ENCODE data around the gene AMBP. TPM values are rescaled to one million over a fixed set of nuclear protein-coding genes. Genes with fewer than 3 reads are reported as not detected.

Gene AMBP
- total RNA-seq, 2 donors from 2014 or later = 0.68 to 2.9 TPM

GRCh38 chr9:114035845-114036801 lies 42.0 kb downstream of the AMBP start:
- Mint-ChIP-seq H3K4me1 (no peaks in the 10 kb centered on the region), H3K4me3 (no peak overlapping the region), H3K36me3 (ENCODE audit: low read depth) (peaks cover 54% of the 10 kb centered on the region), H3K27ac (no peak overlapping the region), H3K9me3 (peaks cover 2% of the 10 kb centered on the region), H3K27me3 (ENCODE audit: insufficient read depth) (no peaks in the 10 kb centered on the region)
- H3K36me3 ChIP-seq (ENCODE audit: control insufficient read depth, insufficient read depth, low read length) = peaks cover 46% of the 10 kb centered on the region
- DNase-seq = peak; percentile 41
- H3K4me1 ChIP-seq (ENCODE audit: control insufficient read depth, insufficient read depth, low read length) = no peaks in the 10 kb centered on the region
- no peak overlapping the region for H3K27ac ChIP-seq (ENCODE audit: low read depth, low read length)
- TF ChIP-seq CTCF (conservative IDR thresholded peaks at IDR 0.05) = no peak
- no peak overlapping the region for H3K9ac ChIP-seq (ENCODE audit: extremely low read depth, low read length, poor library complexity, severe bottlenecking)
- no peak overlapping the region for H3K4me3 ChIP-seq (ENCODE audit: low read length)
- H3K27me3 ChIP-seq (ENCODE audit: control insufficient read depth, insufficient read depth, low read length, poor library complexity, severe bottlenecking) = no peaks in the 10 kb centered on the region
- H3K9me3 ChIP-seq (ENCODE audit: control insufficient read depth, low read length) = no peaks in the 10 kb centered on the region
- WGBS, 2 experiments (ENCODE audit: insufficient coverage in 1 of 2, insufficient read length in 1 of 2) = 94 to 95% methylated on average over 14 to 18 of the region's 18 CpGs

- Mint-ChIP-seq H3K4me1 (no peaks in the 10 kb centered on the region), H3K27ac (no peak overlapping the region), H3K4me3 (no peak overlapping the region), H3K9me3 (no peaks in the 10 kb centered on the region), H3K27me3 (ENCODE audit: insufficient read depth) (no peaks in the 10 kb centered on the region), H3K36me3 (ENCODE audit: low read depth) (peaks cover 57% of the 10 kb centered on the region)
- TF ChIP-seq CTCF (conservative IDR thresholded peaks at IDR 0.05) = no peak
- Histone ChIP-seq H3K4me3 (ENCODE audit: low read length) (no peak overlapping the region), H3K27me3 (ENCODE audit: control insufficient read depth, insufficient read depth, low read length, poor library complexity, severe bottlenecking) (no peaks in the 10 kb centered on the region), H3K4me1 (ENCODE audit: control insufficient read depth, insufficient read depth, low read length) (no peaks in the 10 kb centered on the region), H3K36me3 (ENCODE audit: control insufficient read depth, insufficient read depth, low read length) (peaks cover 53% of the 10 kb centered on the region), H3K9ac (ENCODE audit: extremely low read depth, low read length, poor library complexity, severe bottlenecking) (no peak overlapping the region), H3K9me3 (ENCODE audit: control insufficient read depth, low read length) (no peaks in the 10 kb centered on the region), H3K27ac (ENCODE audit: low read depth, low read length) (no peak overlapping the region)
- DNase-seq = peak; percentile 19
- 92 to 98% methylated on average over 12 to 17 of the region's 17 CpGs for WGBS, 2 experiments (ENCODE audit: insufficient coverage in 1 of 2, insufficient read length in 1 of 2)
Measured at GRCh38 chr9:114035221-114035844, 42.8 kb downstream of the AMBP start.

- H3K4me1 ChIP-seq (ENCODE audit: control insufficient read depth, insufficient read depth, low read length) = no peaks in the 10 kb centered on the region
- Mint-ChIP-seq H3K9me3 (no peaks in the 10 kb centered on the region), H3K36me3 (ENCODE audit: low read depth) (peaks cover 57% of the 10 kb centered on the region), H3K27ac (no peak overlapping the region), H3K27me3 (ENCODE audit: insufficient read depth) (no peaks in the 10 kb centered on the region), H3K4me1 (no peaks in the 10 kb centered on the region), H3K4me3 (no peak overlapping the region)
- no peak overlapping the region for H3K27ac ChIP-seq (ENCODE audit: low read depth, low read length)
- H3K36me3 ChIP-seq (ENCODE audit: control insufficient read depth, insufficient read depth, low read length) = peaks cover 51% of the 10 kb centered on the region
- H3K4me3 ChIP-seq (ENCODE audit: low read length) = no peak overlapping the region
- 94 to 95% methylated on average over 4 of the region's 4 CpGs for WGBS, 2 experiments (ENCODE audit: insufficient coverage in 1 of 2, insufficient read length in 1 of 2)
- peak; percentile 31 for DNase-seq
- no peaks in the 10 kb centered on the region for H3K27me3 ChIP-seq (ENCODE audit: control insufficient read depth, insufficient read depth, low read length, poor library complexity, severe bottlenecking)
- TF ChIP-seq CTCF (conservative IDR thresholded peaks at IDR 0.05) = no peak
- H3K9me3 ChIP-seq (ENCODE audit: control insufficient read depth, low read length) = no peaks in the 10 kb centered on the region
- no peak overlapping the region for H3K9ac ChIP-seq (ENCODE audit: extremely low read depth, low read length, poor library complexity, severe bottlenecking)
Measured at GRCh38 chr9:114034661-114035062, 43.4 kb downstream of the AMBP start.
